H9 (cell line): ENCODE measurements around the gene PAK1. TPM values are rescaled to one million over a fixed set of nuclear protein-coding genes. Genes with fewer than 3 reads are reported as not detected.

Experiments
- DNase-seq: peaks from one replicate; pipeline ENCODE4 v3.0.0-alpha.2; 2017
- H2AFZ ChIP-seq: one replicate; pipeline ENCODE4 v1.6.1; 2013; ENCODE audit warnings: mild to moderate bottlenecking, low read length, control low read depth, moderate library complexity
- H2AK5ac ChIP-seq: 2 replicates; pipeline ENCODE4 v1.6.1; 2013; ENCODE audit warnings: low read length, control low read depth, mixed read lengths; ENCODE audit not compliant: insufficient read length
- H2BK120ac ChIP-seq: one replicate; pipeline ENCODE4 v1.6.1; 2013; ENCODE audit warnings: low read depth, mild to moderate bottlenecking, low read length, control low read depth, inconsistent platforms; ENCODE audit not compliant: poor library complexity, severe bottlenecking
- H2BK12ac ChIP-seq: 2 replicates; pipeline ENCODE4 v1.6.1; 2013; ENCODE audit warnings: low read length, control low read depth, mixed read lengths, low read depth; ENCODE audit not compliant: insufficient read length
- H2BK15ac ChIP-seq: 2 replicates; pipeline ENCODE4 v1.6.1; 2013; ENCODE audit warnings: low read depth, low read length, control low read depth
- H2BK20ac ChIP-seq: one replicate; pipeline ENCODE4 v1.6.1; 2013; ENCODE audit warnings: low read depth, mild to moderate bottlenecking, low read length, control low read depth, inconsistent platforms; ENCODE audit not compliant: poor library complexity, severe bottlenecking
- H2BK5ac ChIP-seq: 2 replicates; pipeline ENCODE4 v1.6.1; 2013; ENCODE audit warnings: low read length, control low read depth, mixed read lengths; ENCODE audit not compliant: insufficient read length
- H3K14ac ChIP-seq: 2 replicates; pipeline ENCODE4 v1.6.1; 2013; ENCODE audit warnings: low read length, control low read depth; ENCODE audit not compliant: insufficient read depth
- H3K18ac ChIP-seq: 2 replicates; pipeline ENCODE4 v1.6.1; 2013; ENCODE audit warnings: low read depth, mild to moderate bottlenecking, mixed read lengths, low read length, control low read depth; ENCODE audit not compliant: insufficient read length
- H3K23ac ChIP-seq: 2 replicates; pipeline ENCODE4 v1.6.1; 2013; ENCODE audit warnings: low read length, control low read depth, mixed read lengths, low read depth; ENCODE audit not compliant: insufficient read length
- H3K23me2 ChIP-seq: 2 replicates; pipeline ENCODE4 v1.6.1; 2013; ENCODE audit warnings: low read depth, mild to moderate bottlenecking, mixed read lengths, low read length, control low read depth; ENCODE audit not compliant: insufficient read length, poor library complexity, severe bottlenecking
- H3K27ac ChIP-seq: 2 replicates; pipeline ENCODE4 v1.5.1; 2013; ENCODE audit warnings: low read length, control low read depth, mixed read lengths, low read depth; ENCODE audit not compliant: insufficient read length
- H3K27me3 ChIP-seq: 2 replicates; pipeline ENCODE4 v1.6.1; 2013; ENCODE audit warnings: low read length, control low read depth, inconsistent platforms; ENCODE audit not compliant: insufficient read depth
- H3K4ac ChIP-seq: 2 replicates; pipeline ENCODE4 v1.6.1; 2013; ENCODE audit warnings: low read depth, mild to moderate bottlenecking, control low read depth, inconsistent platforms, low read length, moderate library complexity
- H3K4me1 ChIP-seq: 2 replicates; pipeline ENCODE4 v1.6.1; 2013; ENCODE audit warnings: low read length, control low read depth, inconsistent platforms; ENCODE audit not compliant: insufficient read depth
- H3K4me2 ChIP-seq: 2 replicates; pipeline ENCODE4 v1.6.1; 2013; ENCODE audit warnings: low read length, control low read depth, mixed read lengths; ENCODE audit not compliant: insufficient read length, insufficient read depth
- H3K56ac ChIP-seq: 2 replicates; pipeline ENCODE4 v1.6.1; 2013; ENCODE audit warnings: low read depth, mild to moderate bottlenecking, mixed read lengths, low read length, control low read depth; ENCODE audit not compliant: insufficient read length
- H3K79me1 ChIP-seq: 2 replicates; pipeline ENCODE4 v1.6.1; 2013; ENCODE audit warnings: low read depth, mild to moderate bottlenecking, moderate library complexity, low read length, control low read depth, inconsistent platforms; ENCODE audit not compliant: insufficient read depth, poor library complexity, severe bottlenecking
- H3K79me2 ChIP-seq: 2 replicates; pipeline ENCODE4 v1.6.1; 2013; ENCODE audit warnings: low read length, control low read depth, inconsistent platforms; ENCODE audit not compliant: insufficient read depth
- H3K9ac ChIP-seq: 2 replicates; pipeline ENCODE4 v1.6.1; 2013; ENCODE audit warnings: low read length, control low read depth, mixed read lengths; ENCODE audit not compliant: insufficient read length; ENCODE audit errors: extremely low read depth
- H3K9me3 ChIP-seq: one replicate; pipeline ENCODE4 v1.6.1; 2013; ENCODE audit warnings: low read depth, low read length, inconsistent platforms; ENCODE audit not compliant: control insufficient read depth
- H3T11ph ChIP-seq: one replicate; pipeline ENCODE4 v1.6.1; 2013; ENCODE audit warnings: mild to moderate bottlenecking, low read length, control low read depth, inconsistent platforms
- H4K20me1 ChIP-seq: one replicate; pipeline ENCODE4 v1.6.1; 2013; ENCODE audit not compliant: control insufficient read depth, insufficient read length, insufficient read depth
- H4K5ac ChIP-seq: 2 replicates; pipeline ENCODE4 v1.6.1; 2013; ENCODE audit warnings: low read depth, mild to moderate bottlenecking, mixed read lengths, low read length, control low read depth; ENCODE audit not compliant: insufficient read length
- H4K8ac ChIP-seq: replicated peaks from 2 replicates; pipeline ENCODE4 v1.6.1; 2013; ENCODE audit warnings: low read length, control low read depth, mixed read lengths, low read depth; ENCODE audit not compliant: insufficient read length
- H4K91ac ChIP-seq: 2 replicates; pipeline ENCODE4 v1.6.1; 2013; ENCODE audit warnings: low read depth, mild to moderate bottlenecking, moderate library complexity, mixed read lengths, low read length, control low read depth; ENCODE audit not compliant: insufficient read length
- H3K27ac Mint-ChIP-seq, 3 experiments: 2 replicates in 2 of 3; 3 replicates in 1 of 3; pipeline ENCODE4 v1.8.0; 2020 to 2021; ENCODE audit warnings: mixed read lengths in 3 of 3, mild to moderate bottlenecking in 1 of 3, moderate library complexity in 1 of 3
- H3K27me3 Mint-ChIP-seq: 2 replicates; pipeline ENCODE4 v1.8.0; 2021; ENCODE audit warnings: low read depth, mild to moderate bottlenecking, moderate library complexity, mixed read lengths
- H3K36me3 Mint-ChIP-seq, 3 experiments: 2 replicates in 2 of 3; 3 replicates in 1 of 3; pipeline ENCODE4 v1.8.0; 2020 to 2021; ENCODE audit warnings: low read depth in 3 of 3, mixed read lengths in 3 of 3; ENCODE audit not compliant: insufficient read depth in 1 of 3
- H3K4me1 Mint-ChIP-seq, 2 experiments: 2 replicates each; pipeline ENCODE4 v1.8.0; 2020; ENCODE audit warnings: mixed read lengths in 2 of 2
- H3K4me3 Mint-ChIP-seq, 2 experiments: 2 replicates in 1 of 2; 3 replicates in 1 of 2; pipeline ENCODE4 v1.8.0; 2020 to 2021; ENCODE audit warnings: mild to moderate bottlenecking in 2 of 2, mixed read lengths in 2 of 2, moderate library complexity in 1 of 2
- H3K9me3 Mint-ChIP-seq, 2 experiments: 2 replicates in 1 of 2; 3 replicates in 1 of 2; pipeline ENCODE4 v1.8.0; 2020; ENCODE audit warnings: mild to moderate bottlenecking in 2 of 2, mixed read lengths in 2 of 2, moderate library complexity in 1 of 2
- CTCF ChIP-seq: fragments of 200-600 bp; sonication (generic); conservative IDR thresholded peaks from 3 replicates; pipeline ENCODE4 v1.8.0; 2021; ENCODE audit warnings: antibody characterized with exemption, mild to moderate bottlenecking
- WGBS: extraction: QIAGEN DNeasy Blood & Tissue Kit; methylation state at CpG from one replicate; pipeline ENCODE4 v1.1.7; 2013; ENCODE audit warnings: missing lambda C conversion rate, low lambda C conversion rate, mixed read lengths; ENCODE audit not compliant: insufficient read length; ENCODE audit errors: extremely low coverage; 5-methylcytosine and 5-hydroxymethylcytosine counted together
- total RNA-seq: library from RNA; stranded (reverse); gene quantifications from 2 replicates; pipeline ENCODE4 v1.2.1, GENCODE V29; 2021

PAK1 gene
- total RNA-seq, 1 experiment from 2014 or later, result 122 TPM

GRCh38 chr11:77299528-77299993, 174.3 kb downstream of the PAK1 start:
- H3K9me3 Mint-ChIP-seq, result no peaks in the 10 kb centered on the region; a peak in 1 of 5 replicates
- Histone ChIP-seq H4K5ac (no peak overlapping the region), H3K9me3 (no peaks in the 10 kb centered on the region), H2BK12ac (no peak overlapping the region), H3K23ac (no peak overlapping the region), H3K18ac (no peak overlapping the region), H3K4me2 (no peak overlapping the region), H2BK120ac (no peak overlapping the region), H3K79me2 (0 out of 2 replicates have a peak, but pooled peaks cover 2% of the 10 kb centered on the region), H3K14ac (no peak overlapping the region), H3K4me1 (no peaks in the 10 kb centered on the region), H3K9ac (no peak overlapping the region), H3K56ac (no peak overlapping the region), H4K8ac (no peak overlapping the region), H3K79me1 (no peaks in the 10 kb centered on the region), H3T11ph (no peak overlapping the region), H4K20me1 (no peaks in the 10 kb centered on the region), H2BK20ac (no peak overlapping the region), H3K4ac (no peak overlapping the region), H2BK15ac (no peak overlapping the region), H3K27ac (no peak overlapping the region), H3K27me3 (no peaks in the 10 kb centered on the region), H3K23me2 (peaks cover 4% of the 10 kb centered on the region), H4K91ac (no peak overlapping the region), H2AK5ac (no peak overlapping the region), H2AFZ (no peak overlapping the region), H2BK5ac (no peak overlapping the region)
- H3K4me1 Mint-ChIP-seq, result peaks cover 8 to 10% of the 10 kb centered on the region in 2 experiments; a peak in 3 of 4 replicates
- H3K27me3 Mint-ChIP-seq, result no peaks in the 10 kb centered on the region
- no peaks in the 10 kb centered on the region for H3K36me3 Mint-ChIP-seq
- no CpG with 5 or more reads among the region's 2 CpGs for WGBS
- H3K27ac Mint-ChIP-seq, result no peak overlapping the region
- H3K4me3 Mint-ChIP-seq, result no peak overlapping the region
- no peak for DNase-seq
- TF ChIP-seq CTCF, result no peak
